Measurements from ENCODE around the gene RAMP3.
"Not testable (repeated sequence)": the region's sequence is repeated elsewhere in the genome, so short reads cannot be mapped to it uniquely, and the experiment has no call there.

The RAMP3 gene

DNA sequence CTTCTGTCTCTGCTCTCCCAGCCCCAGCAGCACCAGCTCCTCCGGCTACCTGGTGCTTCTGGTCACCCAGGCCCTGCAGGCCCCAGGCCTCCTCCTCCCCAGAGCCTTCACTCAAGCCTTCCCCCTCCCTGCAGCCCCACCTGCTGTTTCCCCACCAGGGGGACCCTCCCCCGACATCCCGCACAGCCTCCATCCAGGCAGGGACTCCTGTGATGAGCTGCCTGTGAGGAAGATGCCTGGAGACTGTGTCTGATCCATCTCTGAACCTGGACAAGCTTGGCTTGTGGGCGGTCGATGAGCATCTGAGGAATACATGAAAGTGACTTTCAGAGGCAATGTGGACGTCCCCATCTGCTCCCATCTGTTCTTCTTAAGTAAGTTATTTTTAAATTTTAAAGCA lies 45.0 kb downstream of the RAMP3 start:
- H2AFZ ChIP-seq = no peak overlapping the region
- H3K4me1 ChIP-seq = no peaks in the 10 kb centered on the region
- H3K27me3 ChIP-seq (ENCODE audit: control insufficient read depth, insufficient read depth, low read length) = no peaks in the 10 kb centered on the region
- H3K79me2 ChIP-seq = no peaks in the 10 kb centered on the region
- H3K27ac ChIP-seq = peak overlapping the region; percentile 24
- no peaks in the 10 kb centered on the region for H3K9me3 ChIP-seq (ENCODE audit: control insufficient read depth, low read length)
- no peak overlapping the region for H3K4me2 ChIP-seq (ENCODE audit: low read length)
- no peaks in the 10 kb centered on the region for H3K36me3 ChIP-seq (ENCODE audit: control insufficient read depth, insufficient read depth, low read length)
- no peak overlapping the region for H3K9ac ChIP-seq
- no peak overlapping the region for H3K4me3 ChIP-seq (ENCODE audit: low read depth, low read length)
- no peak for TF ChIP-seq CTCF (IDR thresholded peaks at IDR 0.05)

DNA sequence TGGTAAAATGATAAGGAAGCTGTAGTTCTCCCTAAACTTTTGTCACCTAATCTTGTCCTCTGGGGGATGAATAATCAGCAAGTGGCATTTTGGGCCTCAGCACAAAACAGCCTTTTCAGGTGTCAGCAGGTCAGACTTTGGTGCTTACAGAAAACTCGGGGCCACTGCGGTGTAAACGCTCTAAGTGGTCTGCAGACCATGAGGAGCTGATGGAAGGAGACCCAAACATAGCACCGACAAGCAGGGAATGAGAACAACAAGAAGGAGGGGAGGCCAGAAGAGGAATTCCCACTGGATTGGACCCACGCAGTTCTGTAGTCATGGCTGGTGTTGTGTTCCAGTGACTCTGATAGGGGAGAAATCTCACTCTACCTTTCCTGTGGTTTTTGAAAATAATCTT lies 45.4 kb downstream of the RAMP3 start:
- Histone ChIP-seq H3K27me3 (ENCODE audit: control insufficient read depth, insufficient read depth, low read length) (no peaks in the 10 kb centered on the region), H3K36me3 (ENCODE audit: control insufficient read depth, insufficient read depth, low read length) (no peaks in the 10 kb centered on the region), H2AFZ (no peak overlapping the region), H3K4me2 (ENCODE audit: low read length) (no peak overlapping the region), H3K4me1 (no peaks in the 10 kb centered on the region), H3K9ac (no peak overlapping the region), H3K27ac (peak overlapping the region; percentile 78), H3K9me3 (ENCODE audit: control insufficient read depth, low read length) (no peaks in the 10 kb centered on the region), H3K79me2 (no peaks in the 10 kb centered on the region), H3K4me3 (ENCODE audit: low read depth, low read length) (no peak overlapping the region)
- TF ChIP-seq CTCF (IDR thresholded peaks at IDR 0.05) = no peak

DNA sequence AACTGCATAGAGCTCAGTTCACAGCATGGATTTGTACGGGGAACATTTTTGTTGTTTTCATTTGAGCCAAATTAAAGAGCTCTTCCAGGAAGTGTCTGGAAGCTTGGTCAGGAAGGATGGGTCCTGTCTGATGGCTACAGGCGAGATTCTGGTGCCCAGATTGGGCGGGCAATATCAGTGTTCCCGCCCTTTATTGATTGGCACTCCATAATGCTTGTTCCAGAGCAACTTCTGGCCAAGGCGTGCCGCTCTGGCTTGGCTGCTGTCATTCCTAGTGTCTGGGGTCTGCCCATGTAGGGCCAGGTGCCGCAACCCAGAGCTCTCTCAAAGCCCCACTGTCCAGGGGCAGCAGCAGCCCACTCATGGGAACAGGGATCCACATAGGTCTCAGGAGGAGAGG lies 45.9 kb downstream of the RAMP3 start:
- H3K9ac ChIP-seq = no peak overlapping the region
- no peaks in the 10 kb centered on the region for H3K4me1 ChIP-seq
- peak overlapping the region; percentile 78 for H3K27ac ChIP-seq
- no peaks in the 10 kb centered on the region for H3K36me3 ChIP-seq (ENCODE audit: control insufficient read depth, insufficient read depth, low read length)
- H3K79me2 ChIP-seq = no peaks in the 10 kb centered on the region
- H3K4me3 ChIP-seq (ENCODE audit: low read depth, low read length) = no peak overlapping the region
- H3K4me2 ChIP-seq (ENCODE audit: low read length) = no peak overlapping the region
- no peak for TF ChIP-seq CTCF (IDR thresholded peaks at IDR 0.05)
- no peak overlapping the region for H2AFZ ChIP-seq
- H3K9me3 ChIP-seq (ENCODE audit: control insufficient read depth, low read length) = no peaks in the 10 kb centered on the region
- H3K27me3 ChIP-seq (ENCODE audit: control insufficient read depth, insufficient read depth, low read length) = no peaks in the 10 kb centered on the region

DNA sequence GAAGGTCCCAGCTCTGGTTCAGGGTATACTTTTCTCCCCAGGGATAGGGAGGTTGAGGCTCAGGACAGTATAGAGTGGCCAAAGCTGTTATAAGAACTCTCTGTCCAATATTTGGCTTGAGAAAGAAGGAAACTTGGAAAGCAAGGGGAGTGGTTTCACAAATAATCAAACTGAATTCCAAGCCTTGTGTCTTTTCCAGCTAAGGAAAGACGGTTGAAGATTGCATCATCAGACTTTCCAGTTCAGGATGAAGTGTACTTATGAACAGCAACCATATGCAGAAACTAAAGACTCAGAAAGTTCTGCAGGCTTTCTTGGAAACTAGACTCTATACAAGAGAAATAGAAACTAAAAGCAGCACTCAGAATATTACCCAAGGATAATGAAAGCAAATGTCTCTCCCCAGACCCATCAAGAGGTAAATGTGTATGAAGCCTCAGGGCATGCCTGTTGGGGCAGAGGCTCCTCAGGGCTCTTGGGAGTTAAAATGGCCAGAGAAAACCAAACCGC lies 46.4 kb downstream of the RAMP3 start:
- Histone ChIP-seq H2AFZ (no peak overlapping the region), H3K79me2 (no peaks in the 10 kb centered on the region), H3K36me3 (ENCODE audit: control insufficient read depth, insufficient read depth, low read length) (no peaks in the 10 kb centered on the region), H3K4me2 (ENCODE audit: low read length) (no peak overlapping the region), H3K9me3 (ENCODE audit: control insufficient read depth, low read length) (no peaks in the 10 kb centered on the region), H3K4me3 (ENCODE audit: low read depth, low read length) (no peak overlapping the region), H3K27me3 (ENCODE audit: control insufficient read depth, insufficient read depth, low read length) (no peaks in the 10 kb centered on the region), H3K27ac (peak overlapping the region; percentile 78), H3K9ac (no peak overlapping the region), H3K4me1 (no peaks in the 10 kb centered on the region)
- TF ChIP-seq CTCF (IDR thresholded peaks at IDR 0.05) = no peak

DNA sequence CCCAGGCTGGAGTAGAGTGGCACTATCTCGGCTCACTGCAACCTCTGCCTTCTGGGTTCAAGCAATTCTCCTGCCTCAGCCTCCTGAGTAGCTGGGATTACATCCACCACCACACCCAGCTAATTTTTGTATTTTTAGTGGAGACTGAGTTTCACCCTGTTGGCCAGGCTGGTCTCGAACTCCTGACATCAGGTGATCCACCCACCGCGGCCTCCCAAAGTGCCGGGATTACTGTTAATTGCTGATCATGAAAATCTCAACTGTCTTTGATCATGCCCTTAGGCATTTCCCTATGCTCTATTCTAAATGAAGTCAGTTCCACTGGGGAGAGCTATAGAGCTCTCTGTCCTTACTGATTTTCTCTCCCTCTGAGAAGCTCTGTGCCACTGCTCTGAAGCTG lies 48.7 kb downstream of the RAMP3 start:
- not testable (repeated sequence) for H3K4me1 ChIP-seq; H3K27ac ChIP-seq; H3K27me3 ChIP-seq (ENCODE audit: control insufficient read depth, insufficient read depth, low read length)

DNA sequence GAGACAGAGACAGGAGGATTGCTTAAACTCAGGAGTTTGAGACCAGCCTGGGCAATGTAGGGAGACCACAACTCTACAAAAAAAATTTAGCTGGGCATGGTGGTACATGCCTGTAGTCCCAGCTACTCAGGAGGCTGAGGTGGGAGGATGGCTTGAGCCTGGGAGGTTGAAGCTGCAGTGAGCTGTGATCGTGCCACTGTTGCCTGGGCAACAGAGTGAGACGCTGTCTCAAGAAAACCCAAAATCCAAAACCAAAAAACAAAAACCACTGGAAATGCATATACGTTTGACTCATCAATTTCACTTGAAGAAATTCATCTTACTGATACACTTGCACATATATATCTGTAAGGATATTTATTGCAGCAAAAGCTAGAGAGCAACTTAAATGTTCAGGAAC lies 52.3 kb downstream of the RAMP3 start:
- not testable (repeated sequence) for H3K79me2 ChIP-seq; H3K4me2 ChIP-seq (ENCODE audit: low read length); H3K9me3 ChIP-seq (ENCODE audit: control insufficient read depth, low read length); H2AFZ ChIP-seq; H3K4me3 ChIP-seq (ENCODE audit: low read depth, low read length); H3K4me1 ChIP-seq; H3K9ac ChIP-seq; H3K36me3 ChIP-seq (ENCODE audit: control insufficient read depth, insufficient read depth, low read length); H3K27me3 ChIP-seq (ENCODE audit: control insufficient read depth, insufficient read depth, low read length)
- peak overlapping the region; percentile 80 for H3K27ac ChIP-seq

More for the DNA sequence above, 48.7 kb downstream of the RAMP3 start:
- not testable (repeated sequence) for H3K4me3 ChIP-seq (ENCODE audit: low read depth, low read length); H3K36me3 ChIP-seq (ENCODE audit: control insufficient read depth, insufficient read depth, low read length); H2AFZ ChIP-seq; H3K4me2 ChIP-seq (ENCODE audit: low read length); H3K9me3 ChIP-seq (ENCODE audit: control insufficient read depth, low read length); H3K9ac ChIP-seq; H3K79me2 ChIP-seq
